Left ventricle myocardium inferior (tissue), 1 donor: ENCODE data around the gene PTTG1IP. TPM values are rescaled to one million over a fixed set of nuclear protein-coding genes. Genes with fewer than 3 reads are reported as not detected.
"Not testable (repeated sequence)": the region's sequence is repeated elsewhere in the genome, so short reads cannot be mapped to it uniquely, and the experiment has no call there.

ENCODE experiments used
- DNase-seq: peaks from one replicate; pipeline ENCODE4 v3.0.0-alpha.2; 2020
- H3K27ac ChIP-seq: fragments of 200-600 bp; replicated peaks from 2 replicates; pipeline ENCODE4 v1.8.0; 2021
- H3K27me3 ChIP-seq: fragments of 200-600 bp; 2 replicates; pipeline ENCODE4 v1.8.0; 2021; ENCODE audit warnings: low read depth
- H3K36me3 ChIP-seq: fragments of 200-600 bp; 2 replicates; pipeline ENCODE4 v1.8.0; 2021
- H3K4me1 ChIP-seq: fragments of 200-600 bp; 2 replicates; pipeline ENCODE4 v1.8.0; 2021
- H3K4me3 ChIP-seq: fragments of 200-600 bp; 2 replicates; pipeline ENCODE4 v1.8.0; 2021; ENCODE audit warnings: mild to moderate bottlenecking, moderate library complexity
- H3K9me3 ChIP-seq: fragments of 200-600 bp; replicated peaks from 2 replicates; pipeline ENCODE4 v1.8.0; 2021
- intact Hi-C: fragments of 100-400 bp; cut with micrococcal nuclease; formaldehyde crosslinking; loops from one replicate; pipeline ENCODE4 v1.11.0; 2022
- total RNA-seq: library from RNA; stranded (reverse); fragmentation: NEBNext Ultra II Directional; extraction: Animal tissue kit (Norgen Biotek cat#: 25700); gene quantifications from one replicate; pipeline ENCODE4 v1.2.1, GENCODE V29; 2021
- TF ChIP-seq, protein P1 (sequence below): fragments of 200-600 bp; IDR thresholded peaks from 2 replicates; pipeline ENCODE4 v1.8.0; 2021; ENCODE audit warnings: antibody characterized with exemption, mild to moderate bottlenecking, borderline replicate concordance
- donor health status: DM: no; HTN: yes; CAD: no; lungs with severe emphysema.

Gene PTTG1IP
- total RNA-seq, 1 donor from 2014 or later = 171 TPM

DNA sequence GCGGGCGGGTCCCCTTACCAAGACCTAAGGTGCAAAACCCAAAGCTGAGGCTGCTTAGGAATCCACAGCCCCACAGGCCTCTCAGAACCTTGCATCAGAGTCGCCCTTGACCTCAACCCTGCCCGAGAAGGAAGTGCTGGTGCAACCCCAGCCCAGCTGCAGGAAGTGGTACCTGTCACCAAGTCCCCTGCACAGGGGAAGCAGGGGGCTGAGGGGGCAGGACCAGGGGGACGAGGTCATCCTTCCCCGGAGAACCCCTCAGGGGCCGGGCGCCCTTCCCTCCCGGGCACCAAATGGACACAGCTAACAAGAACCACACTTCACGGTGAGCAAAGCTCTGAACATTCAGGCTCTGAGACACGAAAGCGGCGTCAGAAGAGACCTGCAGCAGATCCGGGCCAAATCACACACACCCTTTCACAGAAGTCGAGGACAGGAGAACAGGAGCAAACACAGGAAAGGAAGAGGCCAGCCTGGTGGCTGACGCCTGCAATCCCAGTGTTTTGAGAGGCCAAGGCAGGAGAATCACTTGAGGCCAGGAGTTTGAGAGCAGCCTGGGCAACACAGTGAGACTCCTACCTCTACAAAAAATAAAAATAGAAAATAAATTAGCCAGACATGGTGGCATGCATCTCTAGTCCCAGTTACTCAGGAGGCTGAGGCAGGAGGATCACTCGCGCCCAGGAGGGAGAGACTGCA, 40.8 kb upstream of the PTTG1IP start:
- H3K4me1 ChIP-seq = peaks cover 24% of the 10 kb centered on the region
- no peaks in the 10 kb centered on the region for H3K36me3 ChIP-seq
- TF ChIP-seq, protein P1, sequence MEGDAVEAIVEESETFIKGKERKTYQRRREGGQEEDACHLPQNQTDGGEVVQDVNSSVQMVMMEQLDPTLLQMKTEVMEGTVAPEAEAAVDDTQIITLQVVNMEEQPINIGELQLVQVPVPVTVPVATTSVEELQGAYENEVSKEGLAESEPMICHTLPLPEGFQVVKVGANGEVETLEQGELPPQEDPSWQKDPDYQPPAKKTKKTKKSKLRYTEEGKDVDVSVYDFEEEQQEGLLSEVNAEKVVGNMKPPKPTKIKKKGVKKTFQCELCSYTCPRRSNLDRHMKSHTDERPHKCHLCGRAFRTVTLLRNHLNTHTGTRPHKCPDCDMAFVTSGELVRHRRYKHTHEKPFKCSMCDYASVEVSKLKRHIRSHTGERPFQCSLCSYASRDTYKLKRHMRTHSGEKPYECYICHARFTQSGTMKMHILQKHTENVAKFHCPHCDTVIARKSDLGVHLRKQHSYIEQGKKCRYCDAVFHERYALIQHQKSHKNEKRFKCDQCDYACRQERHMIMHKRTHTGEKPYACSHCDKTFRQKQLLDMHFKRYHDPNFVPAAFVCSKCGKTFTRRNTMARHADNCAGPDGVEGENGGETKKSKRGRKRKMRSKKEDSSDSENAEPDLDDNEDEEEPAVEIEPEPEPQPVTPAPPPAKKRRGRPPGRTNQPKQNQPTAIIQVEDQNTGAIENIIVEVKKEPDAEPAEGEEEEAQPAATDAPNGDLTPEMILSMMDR = no peak
- no peak overlapping the region for H3K4me3 ChIP-seq
- peaks cover 19% of the 10 kb centered on the region for H3K27me3 ChIP-seq
- intact Hi-C loops = no loop called here
- no peak overlapping the region for H3K27ac ChIP-seq
- H3K9me3 ChIP-seq = no peaks in the 10 kb centered on the region
- peak; percentile 50 for DNase-seq

DNA sequence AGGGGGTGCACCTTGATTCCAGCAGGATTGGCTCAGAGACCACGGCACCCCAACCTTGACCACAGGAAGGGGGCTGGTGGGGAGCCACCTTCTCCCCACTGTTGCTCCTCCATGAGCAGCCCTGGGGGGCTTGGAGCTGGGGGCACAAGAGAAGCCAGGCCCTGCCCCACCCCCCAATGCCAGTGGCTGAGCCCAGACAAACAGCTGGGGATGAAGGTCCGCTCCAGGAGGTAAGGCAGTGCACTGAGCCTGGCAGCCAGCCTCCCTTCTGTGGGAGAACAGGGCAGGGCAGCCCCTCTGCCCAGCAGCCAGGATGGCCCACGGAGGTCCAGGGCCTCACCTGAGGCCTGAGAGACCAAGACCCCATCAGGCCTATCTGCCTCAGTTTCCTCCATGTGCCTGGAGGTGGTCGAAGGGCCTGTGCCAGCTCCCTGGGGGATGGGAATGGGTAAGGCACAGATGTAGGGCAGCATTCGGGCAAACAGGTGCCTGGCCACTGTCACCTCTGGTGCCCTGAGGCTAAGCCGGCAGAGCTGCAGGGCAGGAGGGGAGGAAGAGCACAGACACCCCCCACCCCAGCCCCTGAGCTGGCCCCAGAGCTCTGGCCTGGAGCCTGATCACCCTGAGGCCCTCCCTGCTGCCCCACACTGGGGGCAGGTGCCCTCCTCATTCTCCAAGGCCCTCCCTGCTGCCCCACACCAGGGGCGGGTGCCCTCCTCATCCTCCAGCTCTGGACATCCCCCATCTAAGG, 40.1 kb upstream of the PTTG1IP start:
- intact Hi-C loops = no loop called here
- TF ChIP-seq, protein P1 = no peak
- H3K27me3 ChIP-seq = peaks cover 12% of the 10 kb centered on the region
- no peaks in the 10 kb centered on the region for H3K9me3 ChIP-seq
- H3K4me3 ChIP-seq = no peak overlapping the region
- no peaks in the 10 kb centered on the region for H3K36me3 ChIP-seq
- peaks cover 24% of the 10 kb centered on the region for H3K4me1 ChIP-seq
- H3K27ac ChIP-seq = no peak overlapping the region
- no peak for DNase-seq

DNA sequence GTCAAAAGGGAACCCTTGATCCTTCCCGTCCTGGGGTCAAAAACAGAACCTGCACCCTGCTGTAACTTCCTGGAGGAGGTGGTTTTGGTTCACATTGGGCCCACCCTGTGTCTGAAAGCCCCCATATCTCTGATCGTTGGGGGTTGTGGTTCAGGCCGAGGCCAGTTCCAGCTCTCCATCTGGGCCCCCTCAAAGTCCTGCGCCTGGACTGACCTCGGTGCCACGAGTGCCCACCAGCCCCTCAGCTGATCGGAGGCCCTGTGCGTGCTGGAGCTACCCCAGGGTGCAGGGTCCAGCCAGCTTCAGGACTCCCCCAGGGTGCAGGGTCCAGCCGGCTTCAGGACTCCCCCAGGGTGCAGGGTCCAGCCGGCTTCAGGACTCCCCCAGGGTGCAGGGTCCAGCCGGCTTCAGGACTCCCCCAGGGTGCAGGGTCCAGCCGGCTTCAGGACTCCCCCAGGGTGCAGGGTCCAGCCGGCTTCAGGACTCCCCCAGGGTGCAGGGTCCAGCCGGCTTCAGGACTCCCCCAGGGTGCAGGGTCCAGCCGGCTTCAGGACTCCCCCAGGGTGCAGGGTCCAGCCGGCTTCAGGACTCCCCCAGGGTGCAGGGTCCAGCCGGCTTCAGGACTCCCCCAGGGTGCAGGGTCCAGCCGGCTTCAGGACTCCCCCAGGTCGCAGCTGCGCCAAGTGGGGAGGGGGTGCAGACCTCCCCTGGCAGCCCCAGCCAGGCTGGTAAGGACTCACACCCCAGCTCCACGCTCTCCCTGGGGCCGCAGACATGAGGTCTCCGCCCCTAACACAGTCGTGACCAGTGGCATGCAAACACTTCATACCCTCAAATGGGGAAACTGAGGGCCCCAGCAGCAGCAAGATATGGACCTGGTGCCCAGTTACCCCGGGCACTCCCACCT, 39.3 kb upstream of the PTTG1IP start:
- H3K27ac ChIP-seq, intact Hi-C loops, H3K36me3 ChIP-seq, DNase-seq, H3K27me3 ChIP-seq, H3K4me3 ChIP-seq, H3K9me3 ChIP-seq: not testable (repeated sequence)
- peaks cover 24% of the 10 kb centered on the region for H3K4me1 ChIP-seq

DNA sequence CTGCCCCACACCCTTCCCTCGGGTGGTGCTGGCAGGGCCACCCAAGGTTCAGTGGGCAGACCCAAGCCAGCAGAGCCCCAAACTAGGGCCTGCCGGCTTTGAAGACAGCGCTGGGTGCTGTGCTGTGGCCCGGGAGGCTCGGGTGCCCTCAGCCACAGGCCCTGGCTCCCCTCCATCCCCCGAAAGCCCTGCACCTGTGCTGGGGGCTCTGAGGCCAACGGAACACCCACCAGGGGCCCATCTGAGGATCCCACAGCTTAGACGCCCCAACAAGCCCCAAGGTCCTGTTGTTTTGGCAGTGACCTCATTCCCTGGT, 38.6 kb upstream of the PTTG1IP start:
- Histone ChIP-seq H3K27ac (peak overlapping the region; percentile 51), H3K4me3 (no peak overlapping the region), H3K36me3 (no peaks in the 10 kb centered on the region), H3K4me1 (peaks cover 24% of the 10 kb centered on the region), H3K9me3 (no peaks in the 10 kb centered on the region), H3K27me3 (peaks cover 4% of the 10 kb centered on the region)
- intact Hi-C loops = no loop called here
- TF ChIP-seq, protein P1 = no peak
- DNase-seq = no peak

DNA sequence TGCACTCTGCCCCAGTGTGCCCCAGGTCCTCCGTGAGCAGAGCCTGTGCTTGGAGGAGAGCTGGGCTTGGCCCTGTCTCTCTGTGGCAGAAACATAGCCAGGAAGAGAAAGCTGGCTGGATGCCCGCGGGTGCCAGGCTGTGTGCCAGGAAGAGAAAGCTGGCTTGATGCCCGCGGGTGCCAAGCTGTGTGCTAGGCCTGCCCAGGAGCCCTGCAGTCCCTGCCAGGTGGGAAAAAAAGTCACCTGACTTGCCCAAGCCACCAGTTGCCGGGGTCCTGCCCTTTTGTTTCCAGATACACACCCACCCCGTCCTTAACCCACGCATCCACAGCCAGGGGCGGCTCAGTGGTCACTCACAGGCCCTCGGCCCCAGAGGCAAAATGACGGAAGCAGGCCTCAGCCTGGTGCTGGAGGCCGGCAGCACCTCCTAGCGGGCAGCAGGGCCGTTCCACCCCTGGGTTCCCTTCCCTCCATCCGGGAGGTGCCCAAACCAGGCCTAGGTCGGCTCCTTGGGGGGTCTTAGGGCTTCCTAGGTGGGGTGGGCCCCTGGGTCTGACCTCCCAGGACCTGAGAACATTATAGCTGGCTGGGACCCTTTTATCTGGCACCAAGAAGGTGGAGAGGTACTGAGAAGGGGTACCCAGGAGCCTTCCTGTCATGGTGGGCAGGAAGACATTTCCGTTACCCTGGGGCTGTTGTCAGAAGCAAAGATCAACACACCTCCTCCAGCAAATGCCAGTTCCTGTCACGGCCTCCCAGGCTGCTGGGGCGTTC, 38.1 kb upstream of the PTTG1IP start:
- H3K4me3 ChIP-seq = no peak overlapping the region
- intact Hi-C loops = no loop called here
- H3K27ac ChIP-seq = peak overlapping the region; percentile 51
- DNase-seq = peak; percentile 82
- H3K9me3 ChIP-seq = no peaks in the 10 kb centered on the region
- TF ChIP-seq, protein P1 = peak; percentile 39
- H3K36me3 ChIP-seq = no peaks in the 10 kb centered on the region
- peaks cover 24% of the 10 kb centered on the region for H3K4me1 ChIP-seq
- H3K27me3 ChIP-seq = peaks cover 9% of the 10 kb centered on the region
